NCI-H2227 (cell line): ENCODE results near the gene CFAP77.
A peak's percentile ranks its signal among the peaks of the same experiment; 100 is the strongest.

Source experiments
- DNase-seq: peaks from one replicate; lab custom pipeline; 2025; ENCODE audit not compliant: unreplicated experiment; lab: John Stamatoyannopoulos, UW

CFAP77 gene

DNA sequence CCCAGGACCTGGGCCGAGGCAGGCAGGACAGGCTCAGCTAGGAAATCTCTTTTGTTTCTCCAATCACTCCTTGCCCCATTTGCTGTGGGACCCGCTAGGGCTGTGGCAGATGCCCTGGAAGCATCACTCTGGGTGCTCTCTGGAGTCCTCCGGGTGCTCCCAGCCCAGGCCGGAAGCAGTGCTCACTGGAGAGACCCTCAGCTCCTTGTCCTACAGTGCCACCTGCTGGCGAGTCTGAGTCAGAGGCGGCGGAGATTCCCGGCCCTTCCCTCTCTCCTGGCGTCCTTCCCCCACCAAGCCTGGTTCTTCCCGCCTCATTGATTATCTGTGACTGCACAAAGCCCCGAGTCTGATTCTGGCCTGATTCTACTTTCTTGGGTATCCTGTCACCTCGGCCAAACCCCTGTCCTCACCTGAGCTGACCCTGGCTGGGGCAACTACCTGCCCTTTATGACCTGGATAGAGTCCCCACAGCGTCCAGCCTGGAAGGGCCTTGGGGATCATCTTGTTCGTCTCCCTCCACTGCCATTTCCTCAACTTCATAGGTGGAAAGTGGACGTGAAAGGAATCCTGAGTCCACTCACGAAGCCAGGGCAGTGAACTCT lies 165.1 kb downstream of the CFAP77 start:
- DNase-seq = peak; percentile 84

DNA sequence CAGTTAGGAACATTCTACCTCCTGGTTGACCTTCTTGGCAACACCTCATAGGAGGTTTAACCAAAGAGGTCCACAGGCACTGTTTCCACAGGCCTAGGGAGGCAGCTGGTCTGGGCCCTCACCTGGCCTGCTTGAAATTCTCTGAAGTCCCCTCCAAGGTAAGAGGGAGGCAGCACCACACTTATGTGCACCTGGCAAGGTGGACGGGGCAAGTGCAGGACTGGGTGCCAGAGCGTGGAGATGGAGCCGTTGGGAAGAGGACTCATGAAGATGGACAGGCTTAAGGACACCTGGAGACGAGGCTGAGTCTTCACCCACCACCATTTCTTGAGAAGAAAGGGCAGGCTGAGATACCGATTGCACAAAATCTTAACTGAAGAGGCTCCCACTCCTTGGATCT lies 165.8 kb downstream of the CFAP77 start:
- DNase-seq = no peak

DNA sequence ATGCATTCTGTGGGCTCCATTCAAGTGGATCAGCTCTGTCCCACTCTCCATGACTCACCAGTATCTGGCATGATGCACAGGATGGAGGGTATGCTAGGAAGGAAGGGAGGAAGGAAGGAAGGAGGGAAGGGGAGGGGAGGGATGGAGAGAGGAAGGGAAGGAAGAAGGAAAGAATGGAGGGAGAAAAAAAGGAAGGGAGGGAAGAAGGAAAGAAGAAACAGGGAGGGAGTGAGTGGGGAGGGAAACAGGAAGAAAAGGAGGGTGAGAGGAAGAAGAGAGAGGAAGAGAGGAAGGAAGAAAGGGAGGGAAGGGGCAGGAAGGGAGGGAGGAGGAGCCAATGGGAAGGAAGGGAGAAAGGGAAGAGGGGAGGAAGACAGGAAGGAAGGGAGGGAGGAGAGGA lies 167.1 kb downstream of the CFAP77 start:
- DNase-seq = no peak

DNA sequence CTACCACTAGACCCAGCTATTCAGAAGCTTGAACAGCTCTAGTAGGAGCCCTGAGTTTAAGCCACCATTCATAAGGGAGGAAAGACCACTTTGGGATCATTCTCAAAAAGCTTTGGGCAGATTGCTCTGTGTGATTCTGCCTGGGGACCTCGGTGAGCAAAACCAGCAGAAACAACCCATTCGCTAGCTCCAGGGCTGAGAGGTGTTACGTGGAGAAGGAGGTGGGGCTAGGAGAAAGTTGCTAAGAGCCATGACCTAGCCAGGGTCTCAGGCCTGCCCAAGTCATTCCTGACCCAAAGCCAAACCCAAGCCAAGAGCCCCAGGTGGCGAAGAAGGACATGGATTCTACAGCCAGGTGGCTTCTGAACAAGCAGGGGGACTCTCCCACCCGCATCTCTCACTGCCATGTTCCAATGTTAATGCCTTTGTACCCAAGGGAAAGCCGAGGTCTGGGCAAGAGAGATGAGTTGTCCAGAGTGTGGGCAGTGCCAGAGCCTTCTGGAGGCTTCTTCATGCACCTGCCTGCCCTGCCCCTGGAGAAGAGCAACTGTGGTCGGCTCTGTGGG lies 168.4 kb downstream of the CFAP77 start:
- no peak for DNase-seq

DNA sequence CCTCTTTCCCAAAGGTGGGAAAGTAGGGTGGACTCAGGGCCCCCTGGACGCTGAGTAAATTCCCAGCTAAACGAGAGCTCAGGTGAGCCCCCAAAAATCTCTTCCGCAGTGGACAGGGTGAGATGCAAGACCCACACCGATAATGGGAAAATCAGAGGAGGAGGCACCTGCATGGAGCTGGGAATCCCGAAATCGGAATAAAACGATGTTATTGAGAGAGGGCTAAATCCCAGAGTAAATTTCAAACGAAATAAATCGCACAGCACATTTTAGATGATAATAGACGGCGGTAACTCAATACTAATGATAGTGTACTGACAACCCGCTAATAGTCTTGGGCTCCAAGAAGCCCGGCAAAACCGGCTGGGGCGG lies 169.4 kb downstream of the CFAP77 start:
- DNase-seq = no peak

DNA sequence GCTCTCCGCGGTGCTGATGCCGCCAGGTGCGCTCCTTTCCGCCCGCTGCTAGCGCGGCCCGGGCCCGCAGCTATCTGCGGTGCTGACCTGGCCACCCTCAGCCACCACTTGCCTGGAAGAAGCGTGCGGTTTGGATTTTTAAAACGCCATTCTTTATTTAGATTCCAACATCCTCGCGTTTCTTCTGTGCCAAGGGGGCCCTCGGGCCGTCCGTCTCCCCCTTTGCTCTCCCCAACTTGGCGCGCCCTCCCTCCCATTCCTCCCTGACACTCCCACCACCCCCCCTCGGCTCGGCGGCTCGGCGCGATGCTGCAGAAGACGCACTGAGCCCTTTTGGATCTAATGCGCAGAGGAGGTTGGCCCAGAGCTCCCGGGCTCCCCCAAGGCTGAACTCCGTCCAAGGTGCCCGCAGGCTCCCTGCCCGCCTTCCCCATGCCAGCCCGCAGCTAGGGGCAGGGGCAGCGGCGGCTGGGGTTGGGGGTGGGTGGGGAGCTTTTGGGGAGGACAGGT lies 172.3 kb downstream of the CFAP77 start, which contains the start of gene BARHL1:
TSS of gene BARHL1 (plus strand) at position 331 of the 510 bp plus-strand sequence. CDS start 192 bp downstream, outside the sequence.
- DNase-seq = no peak

DNA sequence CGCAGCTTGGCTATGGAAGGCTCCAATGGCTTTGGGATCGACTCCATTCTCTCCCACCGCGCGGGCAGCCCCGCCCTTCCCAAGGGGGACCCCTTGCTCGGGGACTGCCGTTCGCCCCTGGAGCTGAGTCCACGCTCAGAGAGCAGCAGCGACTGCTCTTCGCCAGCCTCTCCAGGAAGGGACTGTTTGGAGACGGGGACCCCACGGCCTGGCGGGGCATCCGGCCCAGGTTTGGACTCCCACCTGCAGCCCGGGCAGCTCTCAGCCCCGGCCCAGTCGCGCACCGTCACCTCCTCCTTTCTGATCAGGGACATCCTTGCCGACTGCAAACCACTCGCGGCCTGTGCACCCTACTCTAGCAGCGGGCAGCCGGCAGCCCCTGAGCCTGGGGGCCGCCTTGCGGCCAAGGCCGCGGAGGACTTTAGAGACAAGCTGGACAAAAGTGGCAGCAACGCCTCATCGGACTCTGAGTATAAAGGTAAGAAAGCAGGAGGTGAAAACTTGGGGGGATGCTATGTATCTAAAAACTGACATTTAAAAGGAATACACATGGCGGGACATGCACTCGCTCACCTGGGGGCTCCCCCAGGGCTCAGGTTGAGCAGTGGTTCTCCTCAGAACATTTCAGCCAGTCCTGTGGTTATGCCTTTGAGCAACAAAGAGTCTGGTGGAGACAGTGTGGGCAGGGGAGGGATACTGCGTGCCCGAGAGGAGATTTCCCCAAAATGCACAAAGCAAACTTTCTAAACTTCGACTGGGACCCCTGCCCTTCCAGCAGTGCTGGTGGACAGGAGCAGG lies 173.0 kb downstream of the CFAP77 start:
- peak; percentile 8 for DNase-seq

DNA sequence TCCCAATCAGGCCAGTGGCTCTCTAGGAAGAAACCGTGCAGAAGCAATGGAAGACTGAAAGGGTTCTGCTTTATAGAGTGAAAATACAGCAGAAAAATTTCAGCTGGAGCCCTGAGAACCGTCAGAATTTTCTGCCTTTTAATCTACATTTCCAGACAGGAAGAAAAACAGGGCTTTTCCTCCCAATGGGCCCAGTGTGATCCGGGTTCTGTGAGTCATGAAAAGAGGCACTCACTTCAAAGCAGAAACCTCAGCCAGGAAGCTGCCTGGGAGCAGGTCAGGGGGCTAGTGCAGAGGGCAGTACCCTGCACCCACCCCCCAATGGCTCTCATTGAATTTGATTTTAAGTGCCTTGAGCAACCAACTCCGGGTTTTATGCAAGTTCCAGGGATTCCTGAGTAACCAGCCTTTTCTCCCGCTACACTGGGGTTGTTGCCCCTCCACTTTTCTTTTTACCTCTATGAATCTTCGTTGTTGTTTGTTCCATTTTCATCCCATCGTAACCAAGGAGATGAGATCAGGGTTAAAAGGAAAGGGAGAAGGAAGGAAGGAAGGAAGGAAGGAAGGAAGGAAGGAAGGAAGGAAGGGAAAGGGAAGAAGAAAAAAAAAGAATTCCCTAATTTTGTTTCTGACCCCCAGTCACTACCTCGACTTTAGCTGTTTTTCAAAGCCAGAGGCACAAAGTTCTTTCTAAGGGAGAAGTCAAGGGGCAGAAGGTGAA lies 173.7 kb downstream of the CFAP77 start:
- no peak for DNase-seq

DNA sequence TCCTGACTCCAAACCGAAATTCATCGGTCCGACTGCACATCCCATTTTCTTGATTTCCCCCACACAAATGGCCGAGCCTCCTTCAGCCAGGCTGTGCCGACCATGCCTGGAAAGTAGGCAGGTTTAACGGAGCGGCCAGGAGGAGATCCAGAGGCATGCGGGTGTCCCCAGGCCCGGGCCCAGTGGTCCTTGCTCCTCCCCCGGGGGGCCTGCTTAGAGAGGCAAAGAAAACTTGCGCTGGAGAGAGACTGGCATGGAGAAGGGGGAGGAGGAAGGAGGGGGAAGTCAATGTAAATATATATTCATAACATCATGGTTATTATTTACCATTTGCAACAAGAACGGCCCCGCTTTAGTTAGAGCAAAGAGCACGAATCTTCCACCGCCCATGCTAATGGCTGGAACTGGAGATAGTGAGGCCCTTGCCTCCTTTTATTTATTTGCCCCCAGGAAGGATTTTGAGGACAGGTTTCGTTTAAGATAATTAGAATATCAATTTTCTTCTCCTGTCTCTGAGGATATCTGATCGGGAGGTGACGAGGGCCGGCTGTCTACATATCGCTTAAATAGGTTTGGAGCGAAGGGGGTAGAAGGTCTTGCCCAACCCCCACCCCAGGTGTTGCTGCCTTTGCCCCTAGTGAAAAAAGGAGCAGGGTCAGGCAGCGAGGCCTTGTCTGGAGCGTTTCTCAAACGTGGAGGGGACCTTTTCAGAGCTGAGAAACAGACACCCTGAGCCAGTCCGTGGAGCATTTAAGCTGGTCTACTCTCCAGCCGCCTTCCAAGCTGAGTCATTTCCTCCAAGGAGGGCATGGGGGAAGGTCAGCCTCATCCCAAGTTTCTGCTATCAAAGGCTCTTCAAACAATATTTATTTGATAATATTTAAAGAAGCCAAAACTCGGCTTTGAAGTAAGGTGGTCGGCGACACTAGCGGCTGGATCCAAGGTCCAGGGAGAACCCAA lies 174.9 kb downstream of the CFAP77 start:
- no peak for DNase-seq

DNA sequence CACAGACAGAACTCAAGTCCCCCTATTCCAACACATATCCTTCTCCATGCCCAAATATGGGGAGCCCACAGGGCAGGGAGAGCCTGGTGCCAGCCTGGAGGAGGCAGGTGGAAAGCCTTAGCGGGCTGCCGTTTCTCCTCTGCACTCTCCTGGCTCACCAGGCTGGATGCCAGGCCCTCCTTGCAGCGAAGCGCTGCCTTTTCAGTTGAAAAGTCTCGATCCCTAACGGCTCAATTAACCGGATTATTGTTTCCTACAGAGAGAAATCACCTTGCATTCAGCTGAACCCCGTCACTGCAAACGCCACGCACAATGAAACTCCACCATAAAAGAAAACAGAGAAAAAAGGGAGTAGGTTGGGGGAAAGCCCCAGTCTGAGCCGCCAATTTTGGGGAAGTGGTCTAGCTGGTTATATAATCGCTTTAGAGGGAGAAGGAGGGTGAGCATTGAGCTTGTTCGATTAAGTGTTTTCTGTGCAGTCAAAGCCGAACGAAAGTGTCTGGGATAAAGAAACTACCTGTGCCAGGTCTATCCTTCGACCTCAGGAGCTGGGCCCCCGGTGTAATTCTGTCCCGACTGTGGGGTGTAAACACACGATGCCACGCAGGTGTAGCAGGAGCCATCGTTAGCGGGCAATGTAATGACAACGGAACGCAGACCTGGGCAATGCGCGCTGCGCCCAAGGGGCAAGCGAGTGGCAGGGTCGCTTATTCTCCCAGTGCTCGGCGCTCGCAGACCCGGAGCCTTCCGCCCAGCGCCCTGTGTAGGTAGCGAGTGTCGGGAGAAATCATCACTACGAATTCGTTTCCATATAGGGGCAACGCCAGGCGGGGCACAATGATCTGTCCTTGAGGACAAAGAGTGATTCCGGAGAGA lies 176.2 kb downstream of the CFAP77 start:
- DNase-seq = peak; percentile 27

DNA sequence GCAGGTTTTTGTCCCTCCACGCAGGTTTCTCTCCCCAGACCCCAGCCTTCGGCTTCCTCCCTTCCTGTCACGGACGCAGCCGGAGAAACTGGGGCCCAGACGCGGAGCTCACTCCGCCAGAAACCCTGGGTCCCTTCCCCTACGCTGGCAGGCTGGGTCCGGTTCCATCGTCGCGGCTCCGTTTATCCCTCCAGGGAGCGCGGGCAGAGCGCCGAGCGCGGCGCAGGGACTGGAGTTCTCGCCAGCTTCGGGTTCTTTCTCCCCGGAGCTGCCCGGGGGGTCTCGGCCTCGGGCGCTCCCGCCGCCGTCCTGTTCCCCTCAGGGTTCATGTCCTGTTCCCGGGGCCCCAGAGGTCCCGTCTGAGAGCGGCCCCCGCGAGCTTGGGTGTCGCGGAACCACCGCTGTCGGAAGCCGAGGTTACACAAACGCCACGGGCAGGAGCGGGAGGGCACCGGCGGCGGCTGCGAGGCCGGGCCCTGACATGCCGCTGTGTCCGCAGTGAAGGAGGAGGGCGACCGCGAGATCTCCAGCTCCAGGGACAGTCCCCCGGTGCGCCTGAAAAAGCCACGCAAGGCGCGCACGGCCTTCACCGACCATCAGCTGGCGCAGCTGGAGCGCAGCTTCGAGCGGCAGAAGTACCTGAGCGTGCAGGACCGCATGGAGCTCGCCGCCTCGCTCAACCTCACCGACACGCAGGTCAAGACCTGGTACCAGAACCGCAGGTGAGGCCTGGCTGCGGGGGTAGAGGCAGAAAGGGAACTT lies 177.0 kb downstream of the CFAP77 start:
- DNase-seq = no peak

DNA sequence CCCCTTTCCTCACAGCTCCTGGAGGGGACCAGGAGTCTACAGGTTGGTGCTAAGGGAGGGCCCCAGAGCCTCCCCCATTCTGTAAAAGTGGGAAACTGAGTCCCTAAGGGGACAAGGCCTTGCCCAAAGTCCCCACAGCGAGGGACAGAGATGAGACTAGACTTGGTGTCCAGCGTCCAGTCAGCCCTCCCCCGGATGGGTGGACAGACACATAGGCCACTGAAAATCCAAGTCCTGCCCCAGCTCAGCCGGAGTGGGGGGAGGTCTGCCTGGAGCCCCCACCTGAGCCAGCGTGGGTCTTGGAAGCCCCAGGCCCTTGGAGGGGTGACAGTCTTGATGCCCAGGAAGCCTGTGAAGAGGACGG lies 177.6 kb downstream of the CFAP77 start:
- no peak for DNase-seq

DNA sequence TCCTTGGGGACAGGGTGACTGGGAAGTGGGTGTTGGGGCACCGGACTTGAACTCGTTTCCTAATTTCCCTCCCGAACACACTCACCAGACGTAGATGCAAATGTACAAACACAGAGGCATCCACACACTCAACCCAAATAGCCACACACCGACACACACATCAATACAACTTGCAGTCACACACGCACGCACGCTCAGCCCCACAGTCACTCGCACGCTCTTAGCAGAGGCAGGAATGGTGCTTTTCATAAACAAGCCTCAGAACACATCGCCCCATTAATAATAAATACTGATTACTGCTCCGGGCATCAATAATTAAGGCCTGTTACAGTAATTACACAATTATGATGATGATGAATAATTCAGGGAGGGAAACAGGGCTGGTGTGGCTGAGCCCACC lies 178.1 kb downstream of the CFAP77 start:
- DNase-seq = no peak

DNA sequence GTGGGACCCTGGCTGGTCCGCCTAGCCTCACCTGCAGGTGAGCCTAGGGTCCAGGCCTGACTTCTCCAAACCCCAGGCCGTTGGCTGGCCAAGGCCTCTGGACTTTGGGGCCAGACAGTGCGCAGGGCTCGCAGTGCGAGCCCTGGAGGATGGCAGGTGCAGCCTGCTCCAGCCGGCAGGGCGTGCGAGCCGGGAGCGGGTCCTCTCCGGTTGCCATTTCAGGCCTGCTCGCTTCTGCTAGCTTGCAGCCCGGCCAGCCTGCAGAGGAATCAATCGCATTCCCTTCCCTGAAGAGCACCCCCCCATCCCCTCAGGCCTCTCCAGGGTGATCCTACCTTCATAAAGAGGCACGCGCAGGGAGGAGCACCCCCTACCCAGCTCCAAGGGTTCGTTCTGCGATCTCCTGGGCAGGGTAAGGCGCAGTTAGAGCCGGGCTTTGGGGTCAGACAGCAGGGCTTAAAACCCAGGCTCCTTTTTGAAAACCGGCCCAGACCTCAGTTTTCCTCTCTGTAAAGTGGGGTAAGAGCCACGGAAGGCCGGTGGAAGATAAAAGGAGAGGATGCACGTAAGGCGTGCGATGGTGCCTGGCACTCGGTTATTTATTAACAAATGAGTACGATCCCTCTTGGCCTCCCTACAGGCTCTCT lies 178.6 kb downstream of the CFAP77 start:
- no peak for DNase-seq

DNA sequence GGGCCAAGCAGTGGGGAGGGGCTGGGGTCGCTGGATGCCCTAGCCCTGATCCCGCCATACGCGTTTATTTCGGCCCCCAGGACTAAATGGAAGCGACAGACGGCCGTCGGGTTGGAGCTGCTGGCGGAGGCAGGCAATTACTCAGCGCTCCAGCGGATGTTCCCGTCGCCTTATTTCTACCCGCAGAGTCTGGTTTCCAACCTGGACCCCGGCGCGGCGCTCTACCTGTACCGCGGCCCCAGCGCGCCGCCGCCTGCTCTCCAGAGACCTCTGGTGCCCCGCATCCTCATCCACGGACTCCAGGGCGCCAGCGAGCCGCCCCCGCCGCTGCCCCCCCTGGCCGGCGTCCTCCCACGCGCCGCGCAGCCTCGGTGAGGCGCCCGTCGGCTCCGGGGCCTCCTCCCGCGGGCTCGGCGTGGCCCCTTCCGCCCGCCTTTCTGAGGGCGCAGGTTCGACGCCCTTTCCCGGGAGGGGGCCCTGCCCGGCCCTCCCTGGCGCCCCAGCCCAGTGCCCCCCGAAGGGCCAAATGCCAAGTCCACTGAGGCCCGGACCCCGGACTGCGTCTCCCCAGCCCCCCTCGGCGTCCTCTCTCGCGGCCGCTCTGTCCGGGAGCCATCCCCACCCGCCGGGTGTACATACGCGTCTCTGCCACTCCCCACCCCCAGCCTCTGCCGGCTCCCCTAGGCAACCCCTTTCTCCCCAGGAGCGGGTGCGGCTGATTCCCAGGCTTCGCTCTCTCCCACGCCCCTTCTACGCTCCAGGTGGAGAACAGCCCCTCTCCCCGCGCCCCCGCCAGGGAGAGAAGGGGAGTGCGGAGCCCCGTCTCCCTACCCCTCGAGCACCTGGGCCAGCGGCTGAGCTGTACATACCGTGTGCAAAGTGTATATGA lies 179.4 kb downstream of the CFAP77 start:
- DNase-seq = peak; percentile 14

DNA sequence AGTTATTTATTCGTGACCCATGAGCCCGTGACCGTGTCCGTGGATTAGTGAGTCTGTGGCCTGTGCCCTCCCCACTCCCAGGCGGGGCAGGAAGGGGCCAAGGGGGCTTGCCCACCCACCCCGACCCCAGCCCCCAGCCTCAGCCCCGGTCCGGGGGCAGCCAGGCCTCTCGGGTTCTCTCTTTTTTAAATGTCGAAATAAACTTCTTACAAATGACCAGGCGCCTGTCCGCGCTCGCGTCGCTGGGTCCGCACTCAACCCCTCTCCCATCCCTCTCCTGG lies 180.0 kb downstream of the CFAP77 start:
- DNase-seq = no peak
